ENCODE measurements around the gene CAMSAP3. TPM values are rescaled to one million over a fixed set of nuclear protein-coding genes. Genes with fewer than 3 reads are reported as not detected.

CAMSAP3 gene
- total RNA-seq, 1 donor from 2014 or later = 26.5 TPM

DNA sequence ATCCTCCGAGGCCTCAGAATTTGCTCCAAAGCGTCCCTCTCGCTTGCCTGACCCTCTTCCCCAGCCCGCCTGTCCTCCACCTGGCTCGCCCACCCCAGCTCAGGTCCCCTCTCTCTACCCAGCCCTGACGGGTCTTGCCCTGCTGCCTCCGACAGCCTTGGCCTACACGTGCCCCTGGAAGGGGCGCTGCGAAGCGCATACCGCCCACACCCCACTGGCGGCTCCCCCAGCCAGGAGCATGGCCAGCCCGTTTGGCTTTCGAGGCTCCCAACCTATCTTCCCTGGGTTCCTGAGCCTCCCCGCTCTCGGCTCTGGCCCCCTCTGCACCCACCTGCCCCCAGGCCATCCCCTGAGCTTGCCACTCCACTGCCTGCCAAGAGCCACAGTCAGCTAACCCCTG, 29.1 kb downstream of the CAMSAP3 start:
- Mint-ChIP-seq H3K4me3 (no peak overlapping the region), H3K9me3 (no peaks in the 10 kb centered on the region), H3K27ac (no peak overlapping the region), H3K36me3 (peaks cover 25% of the 10 kb centered on the region), H3K27me3 (ENCODE audit: low read depth) (no peaks in the 10 kb centered on the region), H3K4me1 (peaks cover 20% of the 10 kb centered on the region)
- DNase-seq (ENCODE audit: low spot score in 2 of 2, unreplicated experiment in 2 of 2) = no peak
- TF ChIP-seq, protein P1, sequence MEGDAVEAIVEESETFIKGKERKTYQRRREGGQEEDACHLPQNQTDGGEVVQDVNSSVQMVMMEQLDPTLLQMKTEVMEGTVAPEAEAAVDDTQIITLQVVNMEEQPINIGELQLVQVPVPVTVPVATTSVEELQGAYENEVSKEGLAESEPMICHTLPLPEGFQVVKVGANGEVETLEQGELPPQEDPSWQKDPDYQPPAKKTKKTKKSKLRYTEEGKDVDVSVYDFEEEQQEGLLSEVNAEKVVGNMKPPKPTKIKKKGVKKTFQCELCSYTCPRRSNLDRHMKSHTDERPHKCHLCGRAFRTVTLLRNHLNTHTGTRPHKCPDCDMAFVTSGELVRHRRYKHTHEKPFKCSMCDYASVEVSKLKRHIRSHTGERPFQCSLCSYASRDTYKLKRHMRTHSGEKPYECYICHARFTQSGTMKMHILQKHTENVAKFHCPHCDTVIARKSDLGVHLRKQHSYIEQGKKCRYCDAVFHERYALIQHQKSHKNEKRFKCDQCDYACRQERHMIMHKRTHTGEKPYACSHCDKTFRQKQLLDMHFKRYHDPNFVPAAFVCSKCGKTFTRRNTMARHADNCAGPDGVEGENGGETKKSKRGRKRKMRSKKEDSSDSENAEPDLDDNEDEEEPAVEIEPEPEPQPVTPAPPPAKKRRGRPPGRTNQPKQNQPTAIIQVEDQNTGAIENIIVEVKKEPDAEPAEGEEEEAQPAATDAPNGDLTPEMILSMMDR (IDR thresholded peaks at IDR 0.05; ENCODE audit: unreplicated experiment) = no peak

DNA sequence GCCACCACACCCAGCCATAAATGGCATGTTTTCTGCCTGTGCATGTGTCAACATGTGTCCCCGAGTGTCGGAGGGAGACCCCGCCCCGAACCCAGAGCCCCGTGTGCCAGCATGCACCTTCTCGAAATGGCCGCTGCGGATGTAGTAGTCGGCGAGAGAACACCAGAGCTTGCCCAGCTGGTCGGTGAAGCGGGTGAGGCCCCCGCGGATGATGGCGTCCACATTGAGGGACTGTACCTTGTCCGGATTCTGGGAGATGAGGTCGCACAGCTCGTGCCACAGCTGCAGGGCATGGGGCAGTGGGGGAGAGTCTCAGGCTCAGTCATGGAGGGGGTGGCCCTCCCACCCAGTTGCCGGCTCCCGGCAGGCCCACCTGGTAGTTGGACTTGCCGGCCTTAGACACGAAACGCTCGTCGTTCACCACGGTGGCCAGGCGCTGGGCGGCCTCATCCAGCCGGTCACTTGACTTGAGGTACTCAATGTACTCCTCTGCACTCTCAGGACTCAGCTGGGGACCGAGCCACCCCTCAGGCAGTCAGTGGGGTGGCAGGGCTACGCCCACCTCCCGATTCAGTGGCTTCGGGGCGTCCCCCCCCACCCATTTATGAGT, 30.2 kb downstream of the CAMSAP3 start:
- Mint-ChIP-seq H3K4me3 (no peak overlapping the region), H3K4me1 (peaks cover 29% of the 10 kb centered on the region)
- TF ChIP-seq, protein P1 (IDR thresholded peaks at IDR 0.05; ENCODE audit: unreplicated experiment) = no peak

DNA sequence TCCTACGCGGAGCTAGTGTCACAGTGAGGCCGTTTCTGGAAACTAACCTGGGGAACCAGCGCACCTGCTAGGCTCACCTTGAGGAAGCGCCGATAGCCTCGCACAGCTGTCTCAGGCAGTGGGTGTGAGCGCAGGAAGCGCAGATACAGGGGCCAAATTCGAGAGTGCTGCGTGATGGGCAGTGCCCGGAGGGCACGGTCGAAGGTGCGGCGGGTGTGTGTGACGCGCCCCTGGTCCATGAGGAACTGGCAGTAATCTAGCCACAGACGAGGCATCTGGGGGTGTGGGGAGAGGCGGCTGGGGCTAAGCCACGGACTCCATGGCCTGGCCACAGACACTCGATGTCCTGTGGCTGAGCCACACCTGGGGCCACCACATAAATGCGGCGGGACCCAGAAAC, 31.5 kb downstream of the CAMSAP3 start:
- Mint-ChIP-seq H3K4me1 (peaks cover 31% of the 10 kb centered on the region), H3K27ac (no peak overlapping the region), H3K4me3 (peak overlapping the region; percentile 95), H3K9me3 (no peaks in the 10 kb centered on the region), H3K27me3 (ENCODE audit: low read depth) (no peaks in the 10 kb centered on the region), H3K36me3 (peaks cover 16% of the 10 kb centered on the region)
- TF ChIP-seq, protein P1 (IDR thresholded peaks at IDR 0.05; ENCODE audit: unreplicated experiment) = no peak
- DNase-seq (ENCODE audit: low spot score in 2 of 2, unreplicated experiment in 2 of 2) = no peak

More for the DNA sequence above, 30.2 kb downstream of the CAMSAP3 start:
- Mint-ChIP-seq H3K27me3 (ENCODE audit: low read depth) (no peaks in the 10 kb centered on the region), H3K27ac (no peak overlapping the region), H3K9me3 (no peaks in the 10 kb centered on the region), H3K36me3 (peaks cover 25% of the 10 kb centered on the region)
- no peak for DNase-seq (ENCODE audit: low spot score in 2 of 2, unreplicated experiment in 2 of 2)

DNA sequence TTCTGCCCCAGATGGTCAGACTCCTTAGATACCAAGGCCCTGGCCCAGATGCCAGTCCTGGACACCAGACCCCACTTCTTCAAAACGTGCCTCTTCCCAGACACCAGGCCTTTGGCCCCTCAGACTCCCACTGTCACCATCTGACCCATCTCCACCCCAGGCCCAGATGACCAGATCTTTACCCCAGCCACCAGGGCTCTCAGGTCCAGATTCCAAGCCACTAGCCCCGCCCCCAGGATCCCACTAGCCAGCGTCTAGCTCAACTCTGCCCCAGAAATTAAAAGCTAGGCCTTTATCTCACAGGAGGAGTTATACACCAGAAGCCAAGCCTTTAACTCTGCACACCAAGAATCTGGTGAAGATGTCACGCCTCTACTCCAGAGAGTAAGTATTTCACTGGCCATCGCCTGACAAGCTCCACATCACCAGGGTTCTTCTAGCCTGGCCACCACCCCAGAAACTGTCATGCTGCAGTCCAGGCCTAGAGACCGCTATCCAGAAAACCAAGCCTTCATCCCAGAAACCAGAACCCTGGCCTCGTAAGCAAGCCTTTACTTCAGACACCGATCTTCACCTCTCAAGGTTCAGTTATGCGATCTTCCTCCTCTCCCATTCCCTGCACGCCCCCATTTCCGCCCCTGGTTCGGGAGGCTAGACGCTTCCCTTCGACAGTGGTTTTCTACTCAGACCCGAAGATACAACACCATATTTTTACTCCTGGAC, 33.1 kb downstream of the CAMSAP3 start:
- DNase-seq (ENCODE audit: low spot score in 2 of 2, unreplicated experiment in 2 of 2) = no peak
- Mint-ChIP-seq H3K9me3 (no peaks in the 10 kb centered on the region), H3K27me3 (ENCODE audit: low read depth) (no peaks in the 10 kb centered on the region), H3K4me3 (peak overlapping the region; percentile 95), H3K4me1 (peaks cover 31% of the 10 kb centered on the region), H3K27ac (peak overlapping the region; percentile 99), H3K36me3 (peaks cover 9% of the 10 kb centered on the region)
- TF ChIP-seq, protein P1 (IDR thresholded peaks at IDR 0.05; ENCODE audit: unreplicated experiment) = no peak

DNA sequence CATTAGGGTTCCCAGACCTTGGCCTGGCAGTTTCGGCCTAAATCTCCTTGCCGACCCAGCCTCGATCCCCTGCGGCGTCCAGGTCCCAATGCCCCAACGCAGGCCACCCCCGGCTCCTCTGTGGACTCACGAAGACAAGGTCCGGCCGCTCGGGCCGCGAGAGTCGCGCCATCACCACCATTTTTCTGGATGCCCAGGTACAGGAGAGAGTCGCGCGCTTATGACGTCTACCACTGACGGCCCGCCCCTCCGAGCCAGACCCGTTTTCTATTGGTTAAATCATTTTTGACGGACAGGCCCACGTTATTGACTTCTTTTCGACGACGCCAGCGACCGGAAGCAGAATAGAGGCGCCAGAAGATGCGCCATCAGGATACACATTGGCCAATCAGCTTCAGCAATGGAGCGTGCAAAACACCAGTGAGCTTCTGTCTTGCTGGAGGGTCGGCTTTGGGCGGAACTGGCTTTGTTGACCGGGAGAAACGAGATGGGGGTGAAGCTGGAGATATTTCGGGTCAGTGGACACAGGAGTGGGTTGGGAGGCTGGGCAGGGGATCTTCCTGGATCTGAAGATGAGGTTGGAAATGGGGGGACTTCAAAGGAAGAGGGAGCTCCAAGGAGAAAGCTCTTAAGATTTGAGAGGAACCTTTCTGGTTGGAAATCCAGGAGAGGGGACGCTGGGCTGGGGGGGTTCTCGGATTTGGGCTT, 33.8 kb downstream of the CAMSAP3 start, which contains the start of the genes PET100 and XAB2:
TSS of gene PET100 (plus strand) at position 447 of the 708 bp plus-strand sequence. CDS start at position 488, 41 bp downstream.
TSS of gene XAB2 (minus strand) at position 199 of the 708 bp plus-strand sequence. CDS start at position 181, 18 bp downstream.
- Mint-ChIP-seq H3K27ac (peak within 1 kb of the TSS; percentile 99), H3K36me3 (peaks cover 8% of the 10 kb centered on the region), H3K9me3 (no peaks in the 10 kb centered on the region), H3K4me1 (peaks cover 31% of the 10 kb centered on the region), H3K4me3 (peak within 1 kb of the TSS; percentile 95), H3K27me3 (ENCODE audit: low read depth) (no peaks in the 10 kb centered on the region)
- TF ChIP-seq, protein P1 (IDR thresholded peaks at IDR 0.05; ENCODE audit: unreplicated experiment) = no peak
- peak; percentile 91 to 97 for DNase-seq (ENCODE audit: low spot score in 2 of 2, unreplicated experiment in 2 of 2)

All from mesothelial cell of epicardium (in vitro differentiated cells).